ENCODE results near the gene ARHGDIG.

GRCh38 chr16:255183-255582, 25.2 kb upstream of the ARHGDIG start:
- no peak for TF ChIP-seq CTCF (IDR thresholded peaks at IDR 0.05; ENCODE audit: low read depth, low read length)
- TF ChIP-seq EZH2phosphoT487 (IDR thresholded peaks at IDR 0.05; ENCODE audit: low read depth), result no peak

Measured in OCI-LY3 (cell line).